Forelimb muscle (tissue), 1 donor: Measurements from ENCODE around the gene ZNF608. TPM values are rescaled to one million over a fixed set of nuclear protein-coding genes. Genes with fewer than 3 reads are reported as not detected.

ENCODE experiments used
- DNase-seq: peaks from one replicate; pipeline ENCODE4 v3.0.0-alpha.2; 2013; ENCODE audit warnings: low read depth
- polyA plus RNA-seq: library from polyadenylated mRNA; unstranded; fragments of 120-200 nt; gene quantifications from one replicate; pipeline ENCODE4 v1.2.1, GENCODE V29; 2013; ENCODE audit not compliant: insufficient read length

The ZNF608 gene
- polyA plus RNA-seq, 1 donor = 18.9 TPM

GRCh38 chr5:124755041-124755440 is 8.6 kb upstream of the ZNF608 start:
- no peak for DNase-seq

GRCh38 chr5:124754206-124754927 is 7.9 kb upstream of the ZNF608 start:
- no peak for DNase-seq

GRCh38 chr5:124752854-124753720 is 6.6 kb upstream of the ZNF608 start:
- no peak for DNase-seq

- no peak for DNase-seq
Measured at GRCh38 chr5:124751031-124751430, 4.6 kb upstream of the ZNF608 start.

- DNase-seq = peak; percentile 86
Measured at GRCh38 chr5:124748687-124749594, 2.5 kb upstream of the ZNF608 start.

GRCh38 chr5:124747791-124748686 is 1.6 kb upstream of the ZNF608 start:
- no peak for DNase-seq

- peak; percentile 95 for DNase-seq
Measured at GRCh38 chr5:124746916-124747790, 714 bp upstream of the ZNF608 start.

- no peak for DNase-seq
Measured at GRCh38 chr5:124745007-124745927, 1.2 kb downstream of the ZNF608 start.

GRCh38 chr5:124744170-124744971 is 2.1 kb downstream of the ZNF608 start:
- DNase-seq = no peak

- DNase-seq = no peak
Measured at GRCh38 chr5:124743602-124744169, 2.8 kb downstream of the ZNF608 start.

- no peak for DNase-seq
Measured at GRCh38 chr5:124742983-124743601, 3.3 kb downstream of the ZNF608 start.

- DNase-seq = no peak
Measured at GRCh38 chr5:124742521-124742920, 3.9 kb downstream of the ZNF608 start.

- no peak for DNase-seq
Measured at GRCh38 chr5:124741711-124742496, 4.5 kb downstream of the ZNF608 start.

GRCh38 chr5:124740991-124741583 is 5.4 kb downstream of the ZNF608 start:
- DNase-seq = no peak

GRCh38 chr5:124740071-124740470 is 6.4 kb downstream of the ZNF608 start:
- DNase-seq = no peak

- DNase-seq = no peak
Measured at GRCh38 chr5:124739634-124740025, 6.8 kb downstream of the ZNF608 start.
